K562 (cell line): ENCODE results near the gene FBXW9. TPM values are rescaled to one million over a fixed set of nuclear protein-coding genes. Genes with fewer than 3 reads are reported as not detected.

Experiments used
- ARID1B ChIP-seq: fragments of 450-650 bp; IDR thresholded peaks from 2 replicates; pipeline ENCODE4 v1.6.1; 2016; ENCODE audit warnings: antibody characterized with exemption, mild to moderate bottlenecking, inconsistent platforms
- CEBPZ ChIP-seq: fragments of 150-350 bp; IDR thresholded peaks from 2 replicates; pipeline ENCODE4 v1.6.1; 2014; ENCODE audit warnings: low read depth, mild to moderate bottlenecking, low read length, borderline replicate concordance
- CREM ChIP-seq: IDR thresholded peaks from 2 replicates; pipeline ENCODE4 v1.6.1; 2014; ENCODE audit warnings: antibody characterized with exemption, low read depth
- CSDE1 ChIP-seq, 2 experiments: fragments of 450-650 bp; IDR thresholded peaks; 2 replicates each; pipeline ENCODE4 v1.6.1; 2016; ENCODE audit warnings: mild to moderate bottlenecking in 1 of 2
- FOXP4 ChIP-seq: sonication (generic); formaldehyde crosslinking; IDR thresholded peaks from 2 replicates; pipeline ENCODE4 v1.8.0; 2022; ENCODE audit warnings: mild to moderate bottlenecking, missing genetic modification reagents, borderline replicate concordance
- MAZ ChIP-seq, 2 experiments: fragments of 450-650 bp in 1 of 2; sonication (generic) in 1 of 2; formaldehyde crosslinking; IDR thresholded peaks in 1 of 2; conservative IDR thresholded peaks in 1 of 2; 2 replicates each; pipeline versions ENCODE4 v1.4.0 to v1.5.0; 2020; ENCODE audit warnings: mild to moderate bottlenecking in 1 of 2, missing genetic modification reagents in 1 of 2
- MYC ChIP-seq, 2 experiments: fragments of 250-450 bp in 1 of 2; sonication (Bioruptor Pico) in 1 of 2; IDR thresholded peaks; 2 replicates each; pipeline versions ENCODE4 v1.5.1 to v1.6.1; 2012 to 2021; ENCODE audit warnings: low read depth in 2 of 2, borderline replicate concordance in 1 of 2, improper control_type of control experiment in 1 of 2, low read length in 1 of 2, mild to moderate bottlenecking in 1 of 2, moderate library complexity in 1 of 2
- NFYB ChIP-seq: IDR thresholded peaks from 2 replicates; pipeline ENCODE4 v1.6.1; 2011; ENCODE audit warnings: mild to moderate bottlenecking, moderate library complexity; ENCODE audit not compliant: insufficient read length; ENCODE audit errors: extremely low read depth
- RFX5 ChIP-seq: IDR thresholded peaks from 2 replicates; pipeline ENCODE4 v1.6.1; 2011; ENCODE audit warnings: low read depth, mild to moderate bottlenecking, improper control_type of control experiment, low read length
- SIRT6 ChIP-seq: IDR thresholded peaks from one replicate; pipeline ENCODE4 v1.6.1; 2012; ENCODE audit warnings: low read depth, mild to moderate bottlenecking, control low read depth, inconsistent platforms, low read length, moderate library complexity
- VEZF1 ChIP-seq: fragments of 200-800 bp; sonication (Bioruptor generic); IDR thresholded peaks from 2 replicates; pipeline ENCODE4 v1.6.1; 2017; ENCODE audit warnings: missing genetic modification characterization, missing compliant biosample characterization
- XRCC5 ChIP-seq: fragments of 200-400 bp; formaldehyde crosslinking; IDR thresholded peaks from 2 replicates; pipeline ENCODE4 v1.6.1; 2017; ENCODE audit warnings: low read depth, mild to moderate bottlenecking, low read length
- ZBTB7A ChIP-seq: IDR thresholded peaks from 2 replicates; pipeline ENCODE4 v1.6.1; 2011; ENCODE audit warnings: low read depth, mild to moderate bottlenecking, low read length, moderate library complexity, borderline replicate concordance; ENCODE audit not compliant: control insufficient read depth
- ZKSCAN1 ChIP-seq: fragments of 150-350 bp; IDR thresholded peaks from 2 replicates; pipeline ENCODE4 v1.6.1; 2016; ENCODE audit warnings: low read depth, low read length
- ZNF24 ChIP-seq: fragments of 450-650 bp; IDR thresholded peaks from 2 replicates; pipeline ENCODE4 v1.6.1; 2016
- ZNF699 ChIP-seq: fragments of 250-450 bp; sonication (Bioruptor Pico); IDR thresholded peaks from 2 replicates; pipeline ENCODE4 v1.8.0; 2021; ENCODE audit warnings: mild to moderate bottlenecking, moderate library complexity; ENCODE audit not compliant: insufficient replicate concordance
- polyA plus RNA-seq, 8 experiments: library from polyadenylated mRNA; depleted of rRNA in 4 of 8; stranded (reverse) in 5 of 8; unstranded in 3 of 8; fragments of >200 nt; fragmentation: Nextera tagmentation in 2 of 8; fragmentation: Illumina TruSeq in 1 of 8; extraction: Ambion mirVana in 2 of 8; extraction: Trizol in 1 of 8; gene quantifications; 2 replicates each; pipeline versions ENCODE4 v1.2.1 to v1.2.3, GENCODE V29; 2011 to 2014; ENCODE audit warnings: inconsistent platforms in 1 of 8, missing spikeins in 1 of 8
- total RNA-seq, 7 experiments: library from RNA; depleted of rRNA in 6 of 7; stranded (reverse); fragments of >200 nt in 6 of 7; fragmentation: Illumina TruSeq in 2 of 7; extraction: Trizol in 2 of 7; gene quantifications; 2 replicates each; pipeline versions ENCODE4 v1.2.1 to v1.2.3, GENCODE V29; 2011 to 2021; ENCODE audit warnings: low replicate concordance in 1 of 7
- TF ChIP-seq, protein P1 (sequence below), 2 experiments: fragments of 450-650 bp; conservative IDR thresholded peaks; 2 replicates each; pipeline ENCODE4 v1.6.1; 2017; ENCODE audit warnings: mild to moderate bottlenecking in 2 of 2, moderate library complexity in 2 of 2

Gene FBXW9
- total and polyA plus RNA-seq, 9 of the 15 experiments (the other 6 are each of a cell fraction or from before 2014, with no cell fraction given), result 0.23 to 21.7 (median 6.2) TPM

DNA sequence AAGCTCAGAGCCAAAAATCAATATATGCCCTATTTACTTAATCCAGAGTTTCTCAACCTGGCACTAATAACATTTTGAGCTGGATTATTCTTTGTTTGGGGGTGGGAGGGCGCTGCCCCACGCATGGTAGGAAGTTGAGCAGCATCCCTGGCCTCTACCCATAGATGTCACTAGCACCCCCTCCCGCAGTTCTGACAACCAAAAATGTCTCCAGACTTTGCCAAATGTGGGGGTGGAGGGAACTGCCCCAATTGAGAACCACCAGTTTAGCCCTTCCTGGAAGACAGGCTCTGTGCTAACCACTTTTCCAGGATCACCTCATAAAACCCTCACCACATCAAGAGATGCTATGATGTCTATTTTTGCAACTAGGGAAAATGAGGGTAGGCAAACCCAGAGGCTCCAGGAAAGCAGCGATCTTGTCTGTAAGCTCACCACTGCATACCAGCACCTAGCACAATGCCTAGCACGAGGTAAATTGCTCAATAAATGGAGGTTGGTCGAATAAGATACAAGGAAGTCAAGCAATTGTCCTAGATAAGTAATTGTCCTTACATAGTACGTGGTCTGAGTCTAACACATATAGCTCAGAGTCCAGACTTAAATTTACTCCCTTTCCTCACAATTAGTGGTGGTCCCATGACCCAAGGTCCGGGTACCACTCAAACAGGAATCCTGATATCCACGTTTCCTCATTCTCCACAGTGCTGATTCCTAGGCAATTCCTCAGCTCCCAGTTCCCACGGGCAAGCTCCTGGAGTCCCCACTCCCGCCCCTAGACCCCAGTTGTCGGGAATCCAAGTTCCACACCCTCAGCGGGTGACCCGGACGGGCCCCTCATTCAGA is 37.2 kb upstream of the FBXW9 start (continued):
- TF ChIP-seq CREM, result no peak; the same call in 1 of the 2 replicates
- peak; percentile 7; the same call in 1 of the 2 replicates for TF ChIP-seq ARID1B
- TF ChIP-seq NFYB, result no peak
- no peak for TF ChIP-seq RFX5
- peak; percentile 54; the same call in 1 of the 2 replicates for TF ChIP-seq MYC (IDR thresholded peaks at IDR 0.05; ENCODE audit: low read depth, low read length)
- TF ChIP-seq MYC (CRISPR knock-in tag; IDR thresholded peaks at IDR 0.05; ENCODE audit: borderline replicate concordance, low read depth), result no peak
- no peak for TF ChIP-seq ZNF24
- TF ChIP-seq ZKSCAN1, result peak; percentile 52; the same call in 1 of the 2 replicates
- TF ChIP-seq ZBTB7A, result peak; percentile 21; the same call in 1 of the 2 replicates
- TF ChIP-seq FOXP4 (CRISPR knock-in tag), result no peak
- peak in 1 of 2 experiments; percentile 35; a peak in 1 of 4 replicates for TF ChIP-seq CSDE1 (IDR thresholded peaks at IDR 0.05)
- TF ChIP-seq VEZF1 (CRISPR knock-in tag), result peak; percentile 63
- TF ChIP-seq, protein P1, sequence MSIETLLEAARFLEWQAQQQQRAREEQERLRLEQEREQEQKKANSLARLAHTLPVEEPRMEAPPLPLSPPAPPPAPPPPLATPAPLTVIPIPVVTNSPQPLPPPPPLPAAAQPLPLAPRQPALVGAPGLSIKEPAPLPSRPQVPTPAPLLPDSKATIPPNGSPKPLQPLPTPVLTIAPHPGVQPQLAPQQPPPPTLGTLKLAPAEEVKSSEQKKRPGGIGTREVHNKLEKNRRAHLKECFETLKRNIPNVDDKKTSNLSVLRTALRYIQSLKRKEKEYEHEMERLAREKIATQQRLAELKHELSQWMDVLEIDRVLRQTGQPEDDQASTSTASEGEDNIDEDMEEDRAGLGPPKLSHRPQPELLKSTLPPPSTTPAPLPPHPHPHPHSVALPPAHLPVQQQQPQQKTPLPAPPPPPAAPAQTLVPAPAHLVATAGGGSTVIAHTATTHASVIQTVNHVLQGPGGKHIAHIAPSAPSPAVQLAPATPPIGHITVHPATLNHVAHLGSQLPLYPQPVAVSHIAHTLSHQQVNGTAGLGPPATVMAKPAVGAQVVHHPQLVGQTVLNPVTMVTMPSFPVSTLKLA (conservative IDR thresholded peaks at IDR 0.05), result peak; percentile 60 to 69; a peak in 3 of 4 replicates
- TF ChIP-seq SIRT6, result no peak
- TF ChIP-seq MAZ (CRISPR knock-in tag; conservative IDR thresholded peaks at IDR 0.05 in 1 of 2, IDR thresholded peaks at IDR 0.05 in 1 of 2), result 0 out of 4 replicates have a peak, but pooled peaks of 1 of the 2 experiments have one; percentile 19
- no peak for TF ChIP-seq ZNF699
- no peak for TF ChIP-seq XRCC5
- no peak for TF ChIP-seq CEBPZ
